Measurements from ENCODE around the gene MVB12B. TPM values are rescaled to one million over a fixed set of nuclear protein-coding genes. Genes with fewer than 3 reads are reported as not detected.

The MVB12B gene
- total and polyA plus RNA-seq, 9 donors: 7.0 to 23.1 (median 17.8) TPM

GRCh38 chr9:126329476-126330275, 3.0 kb downstream of the MVB12B start:
- TF ChIP-seq, protein P1, sequence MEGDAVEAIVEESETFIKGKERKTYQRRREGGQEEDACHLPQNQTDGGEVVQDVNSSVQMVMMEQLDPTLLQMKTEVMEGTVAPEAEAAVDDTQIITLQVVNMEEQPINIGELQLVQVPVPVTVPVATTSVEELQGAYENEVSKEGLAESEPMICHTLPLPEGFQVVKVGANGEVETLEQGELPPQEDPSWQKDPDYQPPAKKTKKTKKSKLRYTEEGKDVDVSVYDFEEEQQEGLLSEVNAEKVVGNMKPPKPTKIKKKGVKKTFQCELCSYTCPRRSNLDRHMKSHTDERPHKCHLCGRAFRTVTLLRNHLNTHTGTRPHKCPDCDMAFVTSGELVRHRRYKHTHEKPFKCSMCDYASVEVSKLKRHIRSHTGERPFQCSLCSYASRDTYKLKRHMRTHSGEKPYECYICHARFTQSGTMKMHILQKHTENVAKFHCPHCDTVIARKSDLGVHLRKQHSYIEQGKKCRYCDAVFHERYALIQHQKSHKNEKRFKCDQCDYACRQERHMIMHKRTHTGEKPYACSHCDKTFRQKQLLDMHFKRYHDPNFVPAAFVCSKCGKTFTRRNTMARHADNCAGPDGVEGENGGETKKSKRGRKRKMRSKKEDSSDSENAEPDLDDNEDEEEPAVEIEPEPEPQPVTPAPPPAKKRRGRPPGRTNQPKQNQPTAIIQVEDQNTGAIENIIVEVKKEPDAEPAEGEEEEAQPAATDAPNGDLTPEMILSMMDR (IDR thresholded peaks at IDR 0.05): no peak
- TF ChIP-seq EP300 (IDR thresholded peaks at IDR 0.05): no peak
- TF ChIP-seq POLR2A (IDR thresholded peaks at IDR 0.05): no peak
- H3K27ac ChIP-seq: no peak overlapping the region
- intact Hi-C loops (cut with DNase I): loop anchor here in 1 of 4 donors (5.0 kb wide), 1 partner anchor 1087 kb away; the partner anchor contains the start of gene HSPA5
- no peak overlapping the region for H3K4me3 ChIP-seq
- H3K9me3 ChIP-seq: no peaks in the 10 kb centered on the region
- 87 to 91% (median 90%) methylated on average over 10 of the region's 10 CpGs for WGBS, 3 donors
- H3K4me1 ChIP-seq (ENCODE audit: insufficient read depth): peaks cover 2% of the 10 kb centered on the region
- DNase-seq: no peak
- no peaks in the 10 kb centered on the region for H3K27me3 ChIP-seq
- H3K36me3 ChIP-seq: no peaks in the 10 kb centered on the region

- Histone ChIP-seq H3K4me3 (no peak overlapping the region), H3K9me3 (no peaks in the 10 kb centered on the region), H3K27ac (no peak overlapping the region), H3K27me3 (no peaks in the 10 kb centered on the region), H3K36me3 (no peaks in the 10 kb centered on the region), H3K4me1 (ENCODE audit: insufficient read depth) (peaks cover 2% of the 10 kb centered on the region)
- DNase-seq: no peak
- intact Hi-C loops (cut with DNase I): no loop called here
- 92 to 97% (median 93%) methylated on average over 4 of the region's 4 CpGs for WGBS, 3 donors
- TF ChIP-seq EP300 (IDR thresholded peaks at IDR 0.05): no peak
- TF ChIP-seq, protein P1 (IDR thresholded peaks at IDR 0.05): no peak
- TF ChIP-seq POLR2A (IDR thresholded peaks at IDR 0.05): no peak
These were observed 3.9 kb downstream of the MVB12B start for GRCh38 chr9:126330536-126330935.

GRCh38 chr9:126331964-126332748, 5.5 kb downstream of the MVB12B start:
- H3K9me3 ChIP-seq: no peaks in the 10 kb centered on the region
- H3K27me3 ChIP-seq: no peaks in the 10 kb centered on the region
- 81 to 82% (median 82%) methylated on average over 8 of the region's 8 CpGs for WGBS, 3 donors
- no peaks in the 10 kb centered on the region for H3K36me3 ChIP-seq
- H3K4me1 ChIP-seq (ENCODE audit: insufficient read depth): peaks cover 2% of the 10 kb centered on the region
- intact Hi-C loops (cut with DNase I): no loop called here
- H3K4me3 ChIP-seq: no peak overlapping the region
- no peak for DNase-seq
- TF ChIP-seq POLR2A (IDR thresholded peaks at IDR 0.05) (no peak), EP300 (IDR thresholded peaks at IDR 0.05) (no peak)
- TF ChIP-seq, protein P1 (IDR thresholded peaks at IDR 0.05): no peak
- no peak overlapping the region for H3K27ac ChIP-seq

DNA sequence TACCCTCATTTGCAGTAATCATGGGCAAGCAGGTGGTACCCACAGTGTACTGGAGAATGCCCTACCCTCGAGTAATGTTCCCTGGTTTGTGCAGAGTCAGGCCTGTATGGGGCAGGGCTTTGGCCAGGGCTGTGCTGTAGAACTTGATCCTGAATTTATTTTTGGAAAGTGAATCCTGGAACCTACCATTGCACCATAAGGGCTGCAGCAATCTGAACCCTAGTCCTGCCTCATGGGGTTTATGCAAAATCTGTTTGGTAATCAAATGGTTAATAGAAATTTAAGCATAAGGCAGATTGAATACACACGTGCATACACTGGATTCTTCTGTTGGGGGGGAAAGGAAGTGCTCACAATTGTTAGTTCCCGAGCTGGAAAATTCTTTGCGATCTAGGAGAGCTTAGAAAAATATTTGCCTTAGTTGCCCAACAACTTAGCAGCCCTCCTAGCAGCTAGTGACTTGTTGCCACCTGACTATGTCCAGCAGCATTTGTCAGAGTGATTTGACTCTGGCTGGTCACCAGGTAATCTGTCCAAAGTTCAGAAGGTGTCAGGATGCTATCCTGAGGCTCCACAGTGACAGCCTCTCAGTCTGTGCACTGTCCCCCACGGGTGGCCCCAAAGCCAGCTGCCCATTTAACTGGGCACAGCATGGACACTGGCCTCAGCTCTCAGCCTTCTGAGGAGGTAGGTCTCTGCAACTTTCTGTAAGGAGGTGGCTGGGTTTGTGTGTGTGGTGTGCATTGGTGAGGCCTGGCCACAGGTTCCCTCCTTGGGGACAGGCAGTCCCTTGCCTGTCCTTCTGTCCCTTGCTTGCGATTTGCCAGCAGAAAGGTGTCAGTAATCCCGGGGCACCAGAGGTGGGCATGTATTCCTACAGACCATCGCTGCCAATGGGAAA, 8.3 kb downstream of the MVB12B start:
- Histone ChIP-seq H3K27me3 (no peaks in the 10 kb centered on the region), H3K4me1 (ENCODE audit: insufficient read depth) (no peaks in the 10 kb centered on the region), H3K4me3 (no peak overlapping the region), H3K36me3 (no peaks in the 10 kb centered on the region), H3K9me3 (no peaks in the 10 kb centered on the region), H3K27ac (no peak overlapping the region)
- TF ChIP-seq, protein P1 (IDR thresholded peaks at IDR 0.05): no peak
- TF ChIP-seq POLR2A (IDR thresholded peaks at IDR 0.05) (no peak), EP300 (IDR thresholded peaks at IDR 0.05) (no peak)
- whole genome bisulfite sequencing, 3 donors: 45 to 47% (median 45%) methylated on average over 8 of the region's 8 CpGs
- DNase-seq: no peak
- intact Hi-C loops (cut with DNase I): no loop called here
